H1 (cell line): Measurements from ENCODE around the gene GREB1. TPM values are rescaled to one million over a fixed set of nuclear protein-coding genes. Genes with fewer than 3 reads are reported as not detected.

Source experiments
- CTCF ChIA-PET: fragments of 300-600 bp; sonication (Branson Sonifier 250); formaldehyde crosslinking; loops from one replicate; lab custom pipeline; 2021; ENCODE audit not compliant: partially characterized antibody; lab: Charles Lee
- POLR2A ChIA-PET: fragments of 300-600 bp; sonication (Branson Sonifier 250); formaldehyde crosslinking; loops from one replicate; lab custom pipeline; 2021; ENCODE audit warnings: inconsistent platforms; ENCODE audit not compliant: partially characterized antibody; lab: Charles Lee
- DNase-seq, 2 experiments: peaks; one replicate each; pipeline versions ENCODE4 v3.0.0 to v3.0.0-alpha.2; 2010 to 2022; ENCODE audit warnings: low spot score in 2 of 2, low read depth in 1 of 2, mixed read lengths in 1 of 2
- FAIRE-seq: peaks from 2 replicates; lab custom pipeline; 2011; peaks lifted over from hg19 to GRCh38; lab: Jason Lieb, UNC
- H2AFZ ChIP-seq: 2 replicates; pipeline ENCODE4 v1.8.1; 2012; ENCODE audit warnings: low read length, inconsistent platforms
- H2AK5ac ChIP-seq: 2 replicates; pipeline ENCODE4 v1.6.1; 2013; ENCODE audit warnings: low read depth, low read length
- H2BK120ac ChIP-seq: replicated peaks from 2 replicates; pipeline ENCODE3; 2013; ENCODE audit warnings: low read depth, low read length, inconsistent platforms
- H2BK12ac ChIP-seq: 2 replicates; pipeline ENCODE4 v1.6.1; 2013; ENCODE audit warnings: low read depth, low read length
- H2BK15ac ChIP-seq: 2 replicates; pipeline ENCODE4 v1.6.1; 2013; ENCODE audit warnings: low read length
- H2BK20ac ChIP-seq: 2 replicates; pipeline ENCODE4 v1.6.1; 2013; ENCODE audit warnings: low read length
- H2BK5ac ChIP-seq: 2 replicates; pipeline ENCODE4 v1.6.1; 2013; ENCODE audit warnings: low read depth, low read length
- H3K14ac ChIP-seq: 2 replicates; pipeline ENCODE4 v1.6.1; 2013; ENCODE audit warnings: inconsistent platforms; ENCODE audit not compliant: insufficient read length
- H3K18ac ChIP-seq: 2 replicates; pipeline ENCODE4 v1.6.1; 2013; ENCODE audit warnings: low read length; ENCODE audit errors: extremely low read depth
- H3K23ac ChIP-seq: 2 replicates; pipeline ENCODE4 v1.6.1; 2013; ENCODE audit warnings: inconsistent platforms; ENCODE audit not compliant: insufficient read length
- H3K23me2 ChIP-seq: 2 replicates; pipeline ENCODE4 v1.6.1; 2013; ENCODE audit warnings: low read depth, low read length
- H3K27ac ChIP-seq: 2 replicates; pipeline ENCODE4 v1.6.1; 2011; ENCODE audit warnings: low read depth, low read length, inconsistent platforms
- H3K27me3 ChIP-seq, 4 experiments: replicated peaks in 1 of 4; 1 replicate in 1 of 4; 2 replicates in 3 of 4; pipeline versions ENCODE4 v1.6.1 to v1.8.1; 2011 to 2013; ENCODE audit warnings: low read length in 3 of 4, mild to moderate bottlenecking in 3 of 4, inconsistent platforms in 2 of 4, mixed read lengths in 2 of 4, moderate library complexity in 1 of 4; ENCODE audit not compliant: control insufficient read depth in 3 of 4, insufficient read depth in 3 of 4; ENCODE audit errors: extremely low read depth in 1 of 4
- H3K36me3 ChIP-seq, 4 experiments: 2 replicates each; pipeline versions ENCODE4 v1.6.1 to v1.8.1; 2011 to 2013; ENCODE audit warnings: mild to moderate bottlenecking in 4 of 4, low read length in 3 of 4, moderate library complexity in 2 of 4, control low read depth in 1 of 4, inconsistent platforms in 1 of 4; ENCODE audit not compliant: insufficient read depth in 4 of 4, control insufficient read depth in 2 of 4
- H3K4ac ChIP-seq: replicated peaks from 2 replicates; pipeline ENCODE3; 2013; ENCODE audit warnings: low read length, low read depth, mixed read lengths, inconsistent platforms; ENCODE audit not compliant: insufficient read length
- H3K4me1 ChIP-seq, 4 experiments: replicated peaks in 1 of 4; 1 replicate in 1 of 4; 2 replicates in 3 of 4; pipeline versions ENCODE4 v1.6.1 to v1.8.1; 2011 to 2013; ENCODE audit warnings: low read length in 3 of 4, inconsistent platforms in 2 of 4, mixed read lengths in 1 of 4; ENCODE audit not compliant: insufficient read depth in 4 of 4, control insufficient read depth in 3 of 4
- H3K4me2 ChIP-seq, 2 experiments: 2 replicates each; pipeline versions ENCODE4 v1.6.1 to v1.8.1; 2011 to 2013; ENCODE audit warnings: low read depth in 2 of 2, low read length in 2 of 2, control low read depth in 1 of 2, inconsistent platforms in 1 of 2, mild to moderate bottlenecking in 1 of 2; ENCODE audit not compliant: insufficient read depth in 1 of 2
- H3K4me3 ChIP-seq, 4 experiments: fragments of 200-600, 300-600 bp in 1 of 4; sonication (generic), shearing (Covaris generic), sonication (Bioruptor Twin) in 1 of 4; 2 replicates each; pipeline versions ENCODE4 v1.5.1 to v1.8.1; 2011 to 2016; ENCODE audit warnings: low read length in 4 of 4, low read depth in 3 of 4, control low read depth in 2 of 4, inconsistent platforms in 2 of 4, mild to moderate bottlenecking in 2 of 4, mixed read lengths in 1 of 4, moderate library complexity in 1 of 4; ENCODE audit not compliant: insufficient read depth in 2 of 4; ENCODE audit errors: extremely low read depth in 1 of 4
- H3K56ac ChIP-seq: replicated peaks from 2 replicates; pipeline ENCODE3; 2013; ENCODE audit warnings: low read depth, mild to moderate bottlenecking, mixed read lengths, low read length, inconsistent platforms; ENCODE audit not compliant: insufficient read length
- H3K79me1 ChIP-seq: 2 replicates; pipeline ENCODE4 v1.6.1; 2013; ENCODE audit warnings: low read depth, low read length, control low read depth
- H3K79me2 ChIP-seq, 2 experiments: 2 replicates each; pipeline versions ENCODE4 v1.6.1 to v1.8.1; 2012 to 2013; ENCODE audit warnings: low read length in 2 of 2, mild to moderate bottlenecking in 2 of 2, inconsistent platforms in 1 of 2; ENCODE audit not compliant: insufficient read depth in 2 of 2, control insufficient read depth in 1 of 2
- H3K9ac ChIP-seq, 4 experiments: replicated peaks in 1 of 4; 1 replicate in 1 of 4; 2 replicates in 3 of 4; pipeline versions ENCODE4 v1.6.1 to v1.8.1; 2011 to 2013; ENCODE audit warnings: low read depth in 3 of 4, low read length in 3 of 4, control low read depth in 2 of 4, mild to moderate bottlenecking in 2 of 4, moderate library complexity in 2 of 4, inconsistent platforms in 1 of 4; ENCODE audit errors: extremely low read depth in 1 of 4
- H3K9me3 ChIP-seq, 2 experiments: 2 replicates each; pipeline versions ENCODE4 v1.6.1 to v1.8.1; 2012 to 2013; ENCODE audit warnings: mild to moderate bottlenecking in 2 of 2, moderate library complexity in 2 of 2, control low read depth in 1 of 2, inconsistent platforms in 1 of 2, low read depth in 1 of 2, low read length in 1 of 2, mixed read lengths in 1 of 2; ENCODE audit not compliant: insufficient read depth in 2 of 2
- H4K20me1 ChIP-seq, 2 experiments: replicated peaks in 1 of 2; 2 replicates each; pipeline versions ENCODE3 to v1.8.1; 2011 to 2013; ENCODE audit warnings: inconsistent platforms in 2 of 2, low read length in 2 of 2, mild to moderate bottlenecking in 1 of 2; ENCODE audit not compliant: insufficient read depth in 2 of 2, control insufficient read depth in 1 of 2
- H4K5ac ChIP-seq: 2 replicates; pipeline ENCODE4 v1.6.1; 2013; ENCODE audit warnings: low read length, low read depth, mixed read lengths, inconsistent platforms; ENCODE audit not compliant: insufficient read length
- H4K8ac ChIP-seq: 2 replicates; pipeline ENCODE4 v1.8.0; 2013; ENCODE audit warnings: mild to moderate bottlenecking, moderate library complexity, low read length, inconsistent platforms; ENCODE audit not compliant: insufficient read depth; ENCODE audit errors: extremely low read depth
- H4K91ac ChIP-seq: replicated peaks from 2 replicates; pipeline ENCODE3; 2013; ENCODE audit warnings: low read length, mixed read lengths, inconsistent platforms; ENCODE audit not compliant: insufficient read length
- ATF3 ChIP-seq: IDR thresholded peaks from 2 replicates; pipeline ENCODE4 v1.6.1; 2011; ENCODE audit warnings: low read depth, mild to moderate bottlenecking, low read length; ENCODE audit not compliant: insufficient read depth
- GTF2F1 ChIP-seq: IDR thresholded peaks from 2 replicates; pipeline ENCODE4 v1.6.1; 2012; ENCODE audit warnings: low read depth, low read length, improper control_type of control experiment, borderline replicate concordance
- JUND ChIP-seq: IDR thresholded peaks from 2 replicates; pipeline ENCODE4 v1.6.1; 2011; ENCODE audit warnings: mild to moderate bottlenecking, improper control_type of control experiment, low read length
- KDM1A ChIP-seq: fragments of 200-600, 300-600 bp; sonication (generic); IDR thresholded peaks from 2 replicates; pipeline ENCODE4 v1.7.1; 2016; ENCODE audit warnings: mild to moderate bottlenecking, low read length, borderline replicate concordance
- NRF1 ChIP-seq: IDR thresholded peaks from 2 replicates; pipeline ENCODE4 v1.6.1; 2011; ENCODE audit warnings: mild to moderate bottlenecking, low read depth, low read length, improper control_type of control experiment
- RAD21 ChIP-seq, 2 experiments: IDR thresholded peaks in 1 of 2; conservative IDR thresholded peaks in 1 of 2; 2 replicates each; pipeline ENCODE4 v1.6.1; 2011; ENCODE audit warnings: low read depth in 2 of 2, low read length in 2 of 2, improper control_type of control experiment in 1 of 2, inconsistent platforms in 1 of 2, mild to moderate bottlenecking in 1 of 2, moderate library complexity in 1 of 2
- RBBP5 ChIP-seq: IDR thresholded peaks from 2 replicates; pipeline ENCODE4 v1.7.1; 2012; ENCODE audit warnings: low read depth, mild to moderate bottlenecking, inconsistent platforms, low read length, moderate library complexity, borderline replicate concordance
- SP2 ChIP-seq: IDR thresholded peaks from 2 replicates; pipeline ENCODE4 v1.6.1; 2012; ENCODE audit warnings: mild to moderate bottlenecking, low read length, inconsistent platforms
- ZNF274 ChIP-seq: IDR thresholded peaks from 2 replicates; pipeline ENCODE4 v1.7.0; 2012; ENCODE audit warnings: low read length, borderline replicate concordance; ENCODE audit errors: extremely low read depth
- WGBS, 2 experiments: shearing (Covaris generic) in 1 of 2; methylation state at CpG; one replicate each; pipeline versions ENCODE4 v1.1.6 to v1.1.7; 2013 to 2015; ENCODE audit warnings: low lambda C conversion rate in 2 of 2, mixed read lengths in 2 of 2, inconsistent platforms in 1 of 2, low coverage in 1 of 2, missing lambda C conversion rate in 1 of 2; ENCODE audit not compliant: insufficient replicate concordance in 2 of 2, insufficient coverage in 1 of 2, insufficient read length in 1 of 2; ENCODE audit errors: extremely low coverage in 1 of 2, missing lambda C conversion rate in 1 of 2; 5-methylcytosine and 5-hydroxymethylcytosine counted together
- polyA plus RNA-seq, 7 experiments: library from polyadenylated mRNA; depleted of rRNA in 3 of 7; stranded (reverse) in 5 of 7; unstranded in 2 of 7; fragments of >200 nt in 5 of 7; fragments of 200-250 nt in 2 of 7; gene quantifications; 1 replicate in 5 of 7; 2 replicates in 1 of 7; 4 replicates in 1 of 7; pipeline versions ENCODE4 v1.2.1 to v1.2.3, GENCODE V29; 2011 to 2013; ENCODE audit warnings: missing spikeins in 2 of 7, mixed read lengths in 2 of 7
- total RNA-seq: library from RNA; stranded (reverse); fragmentation: NEBNext Ultra II Directional; extraction: Animal tissue kit (Norgen Biotek cat#: 25700); gene quantifications from 2 replicates; pipeline ENCODE4 v1.2.1, GENCODE V29; 2021

Gene GREB1
- total and polyA plus RNA-seq, 2 of the 8 experiments (the other 6 are each of a cell fraction or from before 2014, with no cell fraction given): 7.9 to 43.4 TPM

- ChIA-PET POLR2A (interaction anchor here (1.7 kb wide), 1 partner anchor 10 kb away, joined by 3 read pairs; the partner anchor contains the start of gene NTSR2), CTCF (interaction anchor here (1.0 to 8.1 kb wide), 17 partner anchors 8 to 555 kb away, joined by 3 to 91 read pairs (median 8); partner anchors contain the start of gene NTSR2)
- H3K4ac ChIP-seq: no peak overlapping the region
- no peak overlapping the region for H2BK15ac ChIP-seq
- no peaks in the 10 kb centered on the region for H3K27me3 ChIP-seq
- H3K79me2 ChIP-seq: no peaks in the 10 kb centered on the region
- H4K5ac ChIP-seq: no peak overlapping the region
- 0 out of 2 replicates have a peak overlapping the region, but pooled peaks have one; percentile 48 for H2BK20ac ChIP-seq
- no peak overlapping the region for H2AK5ac ChIP-seq
- H2BK5ac ChIP-seq: no peak overlapping the region
- no peaks in the 10 kb centered on the region for H4K20me1 ChIP-seq
- H3K4me3 ChIP-seq: no peak overlapping the region
- H4K91ac ChIP-seq: no peak overlapping the region
- no peak for FAIRE-seq
- 94% methylated on average over 11 of the region's 13 CpGs; no CpG with 5 or more reads in 1 of the 2 experiments for WGBS, 2 experiments
- H2AFZ ChIP-seq: no peak overlapping the region
- no peaks in the 10 kb centered on the region for H3K9me3 ChIP-seq
- H3K79me1 ChIP-seq: no peaks in the 10 kb centered on the region
- no peaks in the 10 kb centered on the region for H3K23me2 ChIP-seq
- H3K9ac ChIP-seq: no peak overlapping the region
- no peak overlapping the region for H3K27ac ChIP-seq
- no peak overlapping the region for H2BK120ac ChIP-seq
- H3K56ac ChIP-seq: no peak overlapping the region
- TF ChIP-seq ZNF274: no peak
- no peak for TF ChIP-seq ATF3
- no peak for TF ChIP-seq KDM1A
- TF ChIP-seq JUND: no peak
- TF ChIP-seq GTF2F1: no peak
- TF ChIP-seq RAD21 (IDR thresholded peaks at IDR 0.05 in 1 of 2, conservative IDR thresholded peaks at IDR 0.05 in 1 of 2; ENCODE audit: low read depth in 2 of 2, low read length in 2 of 2): no peak
- TF ChIP-seq RBBP5: no peak
- TF ChIP-seq SP2: no peak
- no peak for TF ChIP-seq NRF1
- TF ChIP-seq, all 59 proteins: peak for 0
- H3K14ac ChIP-seq: no peak overlapping the region
- H3K23ac ChIP-seq: no peak overlapping the region
- H3K4me2 ChIP-seq: no peak overlapping the region
- peaks cover 3 to 18% (median 10%) of the 10 kb centered on the region in 4 experiments; a peak in 6 of 7 replicates for H3K4me1 ChIP-seq
- H3K36me3 ChIP-seq: no peaks in the 10 kb centered on the region
- no peak for DNase-seq
- H2BK12ac ChIP-seq: no peak overlapping the region
- no peak overlapping the region for H4K8ac ChIP-seq
- no peak overlapping the region; the same call in 1 of the 2 replicates for H3K18ac ChIP-seq
Measured at GRCh38 chr2:11679486-11680181, 145.8 kb downstream of the GREB1 start.
